ENCODE results near the gene TEDC1. TPM values are rescaled to one million over a fixed set of nuclear protein-coding genes. Genes with fewer than 3 reads are reported as not detected.

Gene TEDC1
- total RNA-seq, 1 experiment from 2014 or later = 26.2 TPM

GRCh38 chr14:105500036-105500725 lies 9.1 kb downstream of the TEDC1 start:
- Histone ChIP-seq H3K4me2 (ENCODE audit: insufficient read depth, insufficient read length, low read length) (no peak overlapping the region), H4K8ac (replicated peaks; ENCODE audit: insufficient read length, low read depth, low read length) (no peak overlapping the region), H3K79me1 (ENCODE audit: insufficient read depth, low read depth, low read length, poor library complexity, severe bottlenecking) (no peaks in the 10 kb centered on the region), H4K5ac (ENCODE audit: insufficient read length, low read depth, low read length) (no peak overlapping the region), H3K9ac (ENCODE audit: extremely low read depth, insufficient read length, low read length) (no peak overlapping the region), H3K79me2 (ENCODE audit: insufficient read depth, low read length) (no peaks in the 10 kb centered on the region), H2BK5ac (ENCODE audit: insufficient read length, low read length) (no peak overlapping the region), H3K9me3 (ENCODE audit: control insufficient read depth, low read depth, low read length) (no peaks in the 10 kb centered on the region), H3K27ac (ENCODE audit: insufficient read length, low read depth, low read length) (no peak overlapping the region), H2AK5ac (ENCODE audit: insufficient read length, low read length) (no peak overlapping the region), H3K14ac (ENCODE audit: insufficient read depth, low read length) (no peak overlapping the region; the same call in 1 of the 2 replicates), H2BK15ac (ENCODE audit: low read depth, low read length) (no peak overlapping the region), H3K23me2 (ENCODE audit: insufficient read length, low read depth, low read length, poor library complexity, severe bottlenecking) (peaks cover 2% of the 10 kb centered on the region), H3K27me3 (ENCODE audit: insufficient read depth, low read length) (no peaks in the 10 kb centered on the region), H3K4me1 (ENCODE audit: insufficient read depth, low read length) (no peaks in the 10 kb centered on the region), H2BK12ac (ENCODE audit: insufficient read length, low read depth, low read length) (no peak overlapping the region), H3K4ac (ENCODE audit: low read depth, low read length) (no peak overlapping the region), H4K91ac (ENCODE audit: insufficient read length, low read depth, low read length) (no peak overlapping the region), H3K23ac (ENCODE audit: insufficient read length, low read depth, low read length) (no peak overlapping the region), H3T11ph (ENCODE audit: low read length) (no peak overlapping the region), H4K20me1 (ENCODE audit: control insufficient read depth, insufficient read depth, insufficient read length) (no peaks in the 10 kb centered on the region), H3K56ac (ENCODE audit: insufficient read length, low read depth, low read length) (no peak overlapping the region), H2BK120ac (ENCODE audit: low read depth, low read length, poor library complexity, severe bottlenecking) (no peak overlapping the region), H3K18ac (ENCODE audit: insufficient read length, low read depth, low read length) (no peak overlapping the region), H2AFZ (ENCODE audit: low read length) (no peak overlapping the region), H2BK20ac (ENCODE audit: low read depth, low read length, poor library complexity, severe bottlenecking) (no peak overlapping the region)
- H3K4me3 Mint-ChIP-seq = no peak overlapping the region
- TF ChIP-seq CTCF (conservative IDR thresholded peaks at IDR 0.05) = no peak
- no peak for DNase-seq
- H3K4me1 Mint-ChIP-seq = peaks cover 0 to 4% of the 10 kb centered on the region in 2 experiments; a peak in 2 of 4 replicates
- peaks cover 2% of the 10 kb centered on the region; the same call in 1 of the 2 replicates for H3K27me3 Mint-ChIP-seq (ENCODE audit: low read depth)
- H3K9me3 Mint-ChIP-seq = peaks cover 0 to 4% of the 10 kb centered on the region in 2 experiments; a peak in 1 of 5 replicates
- peak overlapping the region in 2 of 3 experiments; percentile 41 to 94; a peak in 2 of 7 replicates for H3K27ac Mint-ChIP-seq
- WGBS (ENCODE audit: extremely low coverage, insufficient read length, low lambda C conversion rate) = no CpG with 5 or more reads among the region's 21 CpGs
- no peaks in the 10 kb centered on the region; a peak in 1 of 7 replicates for H3K36me3 Mint-ChIP-seq (ENCODE audit: insufficient read depth in 1 of 3, low read depth in 3 of 3)

Measured in H9 (cell line).